Naive thymus-derived CD4-positive, alpha-beta T cell (primary cell): ENCODE measurements around the gene SMARCA2. TPM values are rescaled to one million over a fixed set of nuclear protein-coding genes. Genes with fewer than 3 reads are reported as not detected.

Experiments
- ATAC-seq: fragments of 150-1000 bp; cut with Tn5 transposase; 2 replicates; pipeline ENCODE4 v1.10.0; 2021; ENCODE audit warnings: mild to moderate bottlenecking, moderate library complexity
- CTCF ChIA-PET: fragments of 350-600 bp; sonication (Branson Sonifier 250); formaldehyde crosslinking; loops from one replicate; lab custom pipeline; 2021; ENCODE audit warnings: antibody characterized with exemption; lab: Charles Lee
- POLR2A ChIA-PET: fragments of 350-600 bp; sonication (Branson Sonifier 250); formaldehyde crosslinking; loops from one replicate; lab custom pipeline; 2021; ENCODE audit warnings: antibody characterized with exemption, inconsistent platforms; lab: Charles Lee
- DNase-seq, 9 donors: peaks; one replicate each; pipeline versions ENCODE4 v3.0.0 to v3.0.0-alpha.2; 2020 to 2022; ENCODE audit warnings: mixed read lengths in 1 of 9
- H3K27ac ChIP-seq: one replicate; pipeline ENCODE4 v1.7.0; 2013; ENCODE audit warnings: mild to moderate bottlenecking, low read depth, low read length, moderate library complexity
- H3K27me3 ChIP-seq, 2 donors: one replicate each; pipeline ENCODE4 v1.7.0; 2013; ENCODE audit warnings: low read length in 2 of 2, mild to moderate bottlenecking in 2 of 2, moderate library complexity in 2 of 2; ENCODE audit not compliant: control insufficient read depth in 2 of 2, insufficient read depth in 2 of 2
- H3K36me3 ChIP-seq, 3 experiments: 1 replicate in 2 of 3; 2 replicates in 1 of 3; pipeline ENCODE4 v1.7.0; 2013; ENCODE audit warnings: low read length in 3 of 3, mild to moderate bottlenecking in 3 of 3, moderate library complexity in 1 of 3; ENCODE audit not compliant: insufficient read depth in 3 of 3, control insufficient read depth in 2 of 3
- H3K4me1 ChIP-seq, 2 donors: one replicate each; pipeline ENCODE4 v1.7.0; 2013; ENCODE audit warnings: low read length in 2 of 2, mild to moderate bottlenecking in 2 of 2, moderate library complexity in 1 of 2; ENCODE audit not compliant: control insufficient read depth in 2 of 2, insufficient read depth in 2 of 2
- H3K4me3 ChIP-seq: 2 replicates; pipeline ENCODE4 v1.7.0; 2013; ENCODE audit warnings: mild to moderate bottlenecking, low read length
- H3K9me3 ChIP-seq, 3 experiments: 1 replicate in 2 of 3; 2 replicates in 1 of 3; pipeline ENCODE4 v1.7.0; 2013; ENCODE audit warnings: low read length in 3 of 3; ENCODE audit not compliant: control insufficient read depth in 2 of 3
- H3K27ac Mint-ChIP-seq, 9 donors: one replicate each; pipeline ENCODE4 v1.8.0; 2020 to 2022; ENCODE audit warnings: mixed read lengths in 9 of 9, mild to moderate bottlenecking in 8 of 9, moderate library complexity in 5 of 9, inconsistent platforms in 2 of 9
- H3K27me3 Mint-ChIP-seq, 5 donors: one replicate each; pipeline ENCODE4 v1.8.0; 2021 to 2022; ENCODE audit warnings: mixed read lengths in 5 of 5, mild to moderate bottlenecking in 1 of 5
- H3K36me3 Mint-ChIP-seq, 5 donors: one replicate each; pipeline ENCODE4 v1.8.0; 2020 to 2022; ENCODE audit warnings: mixed read lengths in 5 of 5, mild to moderate bottlenecking in 3 of 5, inconsistent platforms in 1 of 5
- H3K4me1 Mint-ChIP-seq, 7 donors: one replicate each; pipeline ENCODE4 v1.8.0; 2020 to 2022; ENCODE audit warnings: mixed read lengths in 7 of 7, mild to moderate bottlenecking in 3 of 7, inconsistent platforms in 1 of 7
- H3K4me3 Mint-ChIP-seq, 10 donors: one replicate each; pipeline ENCODE4 v1.8.0; 2020 to 2022; ENCODE audit warnings: mild to moderate bottlenecking in 10 of 10, mixed read lengths in 10 of 10, moderate library complexity in 6 of 10, inconsistent platforms in 2 of 10
- H3K9me3 Mint-ChIP-seq, 11 donors: one replicate each; pipeline ENCODE4 v1.8.0; 2020 to 2022; ENCODE audit warnings: mixed read lengths in 11 of 11, mild to moderate bottlenecking in 4 of 11, inconsistent platforms in 1 of 11, moderate library complexity in 1 of 11
- intact Hi-C, 2 donors: fragments of 100-400 bp; cut with micrococcal nuclease; formaldehyde crosslinking; loops; one replicate each; pipeline ENCODE4 v1.15.1; 2023
- polyA plus RNA-seq, 2 donors: library from polyadenylated mRNA; unstranded; fragments of 300-500 nt; fragmentation: Illumina TruSeq; gene quantifications; one replicate each; pipeline ENCODE4 v1.2.3, GENCODE V29; 2021
- total RNA-seq, 6 experiments: library from RNA in 5 of 6; stranded (reverse) in 5 of 6; gene quantifications; 1 replicate in 5 of 6; 2 replicates in 1 of 6; pipeline ENCODE4 v1.2.3 and lab custom pipeline; 2021 to 2026

SMARCA2 gene
- total and polyA plus RNA-seq, 7 experiments from 2014 or later: 37.1 to 294 (median 256) TPM

DNA sequence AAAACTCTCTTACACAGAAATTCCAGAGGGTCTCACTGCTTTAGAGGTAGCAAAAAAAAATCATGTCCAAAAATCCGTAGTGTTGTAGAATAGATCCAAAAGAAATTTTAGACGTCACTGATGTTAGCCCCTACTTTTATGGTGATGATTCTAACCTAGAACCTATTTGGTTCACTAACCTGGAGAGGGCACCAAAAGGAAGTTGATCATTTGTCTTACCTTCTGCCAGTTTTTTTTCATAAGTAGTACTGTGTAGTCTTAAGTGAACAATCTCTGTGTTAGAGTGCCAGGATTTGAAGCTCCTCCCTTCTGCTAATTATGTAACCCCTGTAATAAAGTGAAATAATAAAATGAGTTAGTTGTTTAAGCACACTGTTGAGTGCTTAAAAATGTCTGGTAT, 215.2 kb downstream of the SMARCA2 start:
- CTCF ChIA-PET: no interaction called here

DNA sequence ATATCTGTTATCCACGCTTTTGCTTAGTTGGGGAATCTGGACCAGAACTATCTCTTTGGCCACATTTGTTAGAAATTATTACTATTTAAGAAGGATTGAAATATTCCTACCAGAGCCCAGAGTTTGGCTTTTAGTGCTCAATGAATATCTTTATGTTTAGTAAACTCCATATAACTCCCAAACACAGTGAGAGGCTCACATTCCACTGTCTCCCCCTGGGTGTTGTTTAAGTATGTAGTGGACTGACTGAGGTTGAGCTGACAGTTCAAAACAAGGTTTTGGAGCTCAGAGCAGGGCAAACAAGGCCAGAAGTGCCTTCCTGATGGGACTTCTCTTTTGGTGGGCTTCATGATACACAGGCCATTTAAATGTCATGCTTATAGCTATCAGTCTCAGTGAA, 216.0 kb downstream of the SMARCA2 start:
- H3K4me3 ChIP-seq: no peak overlapping the region
- peaks cover 0 to 10% (median 1%) of the 10 kb centered on the region in 11 donors for H3K9me3 Mint-ChIP-seq
- H3K36me3 Mint-ChIP-seq: peaks cover 0 to 9% (median 0%) of the 10 kb centered on the region in 5 donors
- CTCF ChIA-PET: no interaction called here
- no peak for DNase-seq
- H3K27me3 ChIP-seq: no peaks in the 10 kb centered on the region
- no peak overlapping the region for H3K27ac Mint-ChIP-seq
- H3K4me1 Mint-ChIP-seq: peaks cover 0 to 13% (median 0%) of the 10 kb centered on the region in 7 donors
- H3K4me1 ChIP-seq: no peaks in the 10 kb centered on the region
- no peaks in the 10 kb centered on the region for H3K9me3 ChIP-seq
- H3K4me3 Mint-ChIP-seq: no peak overlapping the region
- intact Hi-C loops: no loop called here
- no peaks in the 10 kb centered on the region for H3K36me3 ChIP-seq
- H3K27ac ChIP-seq: no peak overlapping the region
- H3K27me3 Mint-ChIP-seq: peaks cover 0 to 6% (median 5%) of the 10 kb centered on the region in 5 donors
- ATAC-seq: no peak
- POLR2A ChIA-PET: no interaction called here

More for the DNA sequence above, 215.2 kb downstream of the SMARCA2 start:
- H3K4me1 Mint-ChIP-seq: peaks cover 0 to 13% (median 0%) of the 10 kb centered on the region in 7 donors
- POLR2A ChIA-PET: no interaction called here
- no peak overlapping the region for H3K27ac Mint-ChIP-seq
- peaks cover 0 to 10% (median 1%) of the 10 kb centered on the region in 11 donors for H3K9me3 Mint-ChIP-seq
- no peak overlapping the region for H3K27ac ChIP-seq
- H3K4me3 ChIP-seq: no peak overlapping the region
- H3K9me3 ChIP-seq: no peaks in the 10 kb centered on the region
- H3K4me3 Mint-ChIP-seq: no peak overlapping the region
- no peaks in the 10 kb centered on the region for H3K36me3 ChIP-seq
- peaks cover 0 to 7% (median 1%) of the 10 kb centered on the region in 5 donors for H3K36me3 Mint-ChIP-seq
- intact Hi-C loops: no loop called here
- H3K27me3 Mint-ChIP-seq: peaks cover 0 to 6% (median 5%) of the 10 kb centered on the region in 5 donors
- no peaks in the 10 kb centered on the region for H3K27me3 ChIP-seq
- DNase-seq (no peak), ATAC-seq (no peak)
- H3K4me1 ChIP-seq: no peaks in the 10 kb centered on the region

DNA sequence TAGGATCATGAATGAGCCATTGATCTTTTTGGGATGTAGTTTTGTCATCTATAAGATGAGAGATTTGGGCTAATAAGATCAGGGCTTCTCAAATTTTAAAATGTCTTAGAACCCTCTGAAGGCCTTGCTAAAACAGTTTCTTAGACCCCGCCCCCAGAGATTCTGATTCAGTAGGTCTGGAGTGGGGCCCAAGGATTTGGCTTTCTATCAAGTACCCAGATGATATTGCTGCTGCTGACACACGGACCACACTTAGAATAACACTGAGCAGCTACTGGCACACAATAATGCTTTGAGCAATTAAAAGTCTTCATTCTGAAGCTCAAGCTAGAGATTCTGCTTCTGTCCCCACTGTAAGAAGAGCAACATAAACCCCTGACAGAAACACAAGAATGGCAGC, 216.7 kb downstream of the SMARCA2 start:
- Mint-ChIP-seq H3K4me3 (no peak overlapping the region), H3K9me3 (peaks cover 0 to 10% (median 1%) of the 10 kb centered on the region in 11 donors), H3K4me1 (peaks cover 0 to 13% (median 0%) of the 10 kb centered on the region in 7 donors), H3K36me3 (peaks cover 0 to 9% (median 0%) of the 10 kb centered on the region in 5 donors), H3K27ac (no peak overlapping the region), H3K27me3 (peaks cover 0 to 6% (median 4%) of the 10 kb centered on the region in 5 donors)
- ChIA-PET POLR2A (no interaction called here), CTCF (no interaction called here)
- H3K36me3 ChIP-seq: no peaks in the 10 kb centered on the region
- H3K4me3 ChIP-seq: no peak overlapping the region
- intact Hi-C loops: no loop called here
- ATAC-seq (no peak), DNase-seq (no peak)
- no peaks in the 10 kb centered on the region for H3K27me3 ChIP-seq
- no peak overlapping the region for H3K27ac ChIP-seq
- no peaks in the 10 kb centered on the region for H3K4me1 ChIP-seq
- H3K9me3 ChIP-seq: no peaks in the 10 kb centered on the region

DNA sequence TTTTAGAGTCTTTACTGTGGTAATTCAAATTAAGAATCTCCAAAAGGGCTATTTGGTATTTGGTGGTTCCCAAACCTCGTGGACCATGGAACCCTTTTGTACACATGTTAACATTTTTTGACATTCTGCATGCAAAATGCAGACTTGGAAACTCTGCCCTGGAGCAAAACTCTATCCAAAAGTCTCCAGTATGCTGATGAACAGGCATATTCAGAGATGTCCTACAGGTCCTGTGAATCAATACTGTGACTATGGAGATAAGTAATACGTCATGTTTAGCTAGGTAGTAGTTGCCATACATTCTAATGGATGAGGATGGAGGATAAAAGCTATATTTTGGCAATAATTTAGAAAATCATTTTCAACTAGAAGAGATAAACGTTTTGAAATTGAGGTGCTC, 218.1 kb downstream of the SMARCA2 start:
- Mint-ChIP-seq H3K4me3 (no peak overlapping the region), H3K36me3 (peaks cover 0 to 9% (median 0%) of the 10 kb centered on the region in 5 donors), H3K27me3 (peaks cover 0 to 6% (median 5%) of the 10 kb centered on the region in 5 donors), H3K27ac (no peak overlapping the region), H3K4me1 (peaks cover 0 to 11% (median 0%) of the 10 kb centered on the region in 7 donors), H3K9me3 (peaks cover 0 to 10% (median 1%) of the 10 kb centered on the region in 11 donors)
- no peaks in the 10 kb centered on the region for H3K9me3 ChIP-seq
- DNase-seq (no peak), ATAC-seq (no peak)
- H3K4me3 ChIP-seq: no peak overlapping the region
- H3K27me3 ChIP-seq: no peaks in the 10 kb centered on the region
- H3K4me1 ChIP-seq: no peaks in the 10 kb centered on the region
- intact Hi-C loops: no loop called here
- no peaks in the 10 kb centered on the region for H3K36me3 ChIP-seq
- ChIA-PET POLR2A (no interaction called here), CTCF (no interaction called here)
- no peak overlapping the region for H3K27ac ChIP-seq

DNA sequence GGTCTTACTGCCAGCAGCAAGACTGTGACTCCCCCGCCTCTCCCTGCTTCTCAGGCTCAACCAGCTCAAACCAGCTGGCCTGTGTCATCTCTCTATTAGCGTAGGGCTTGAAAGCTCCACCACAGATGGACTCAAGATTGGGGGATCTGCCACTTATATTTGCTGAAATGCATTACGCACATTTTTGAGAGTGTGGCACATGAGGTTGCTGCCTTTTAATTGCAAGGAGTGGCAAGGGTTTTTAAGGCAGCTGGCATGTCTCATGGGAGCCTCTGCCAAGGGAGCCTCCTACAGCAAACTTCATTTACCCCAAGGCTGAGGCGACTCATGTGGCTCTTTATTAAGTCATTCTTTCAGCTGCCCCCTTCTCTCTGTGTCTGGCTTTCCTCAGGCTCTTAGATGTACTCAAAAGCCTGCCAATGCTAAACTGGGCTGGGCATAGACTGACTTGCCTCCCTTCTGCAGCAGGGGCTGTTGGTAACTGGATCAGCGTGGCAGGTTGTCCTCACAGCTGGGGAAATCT, 219.3 kb downstream of the SMARCA2 start:
- Histone ChIP-seq H3K4me1 (no peaks in the 10 kb centered on the region), H3K27me3 (no peaks in the 10 kb centered on the region), H3K4me3 (no peak overlapping the region), H3K27ac (no peak overlapping the region), H3K36me3 (no peaks in the 10 kb centered on the region), H3K9me3 (no peaks in the 10 kb centered on the region)
- ChIA-PET CTCF (no interaction called here), POLR2A (no interaction called here)
- DNase-seq: no peak
- Mint-ChIP-seq H3K4me1 (peaks cover 0 to 2% (median 0%) of the 10 kb centered on the region in 7 donors), H3K9me3 (peaks cover 0 to 10% (median 1%) of the 10 kb centered on the region in 11 donors), H3K27ac (no peak overlapping the region), H3K4me3 (no peak overlapping the region), H3K27me3 (peaks cover 0 to 10% (median 9%) of the 10 kb centered on the region in 5 donors), H3K36me3 (peaks cover 0 to 7% (median 0%) of the 10 kb centered on the region in 5 donors)
- intact Hi-C loops: no loop called here
- no peak for ATAC-seq

DNA sequence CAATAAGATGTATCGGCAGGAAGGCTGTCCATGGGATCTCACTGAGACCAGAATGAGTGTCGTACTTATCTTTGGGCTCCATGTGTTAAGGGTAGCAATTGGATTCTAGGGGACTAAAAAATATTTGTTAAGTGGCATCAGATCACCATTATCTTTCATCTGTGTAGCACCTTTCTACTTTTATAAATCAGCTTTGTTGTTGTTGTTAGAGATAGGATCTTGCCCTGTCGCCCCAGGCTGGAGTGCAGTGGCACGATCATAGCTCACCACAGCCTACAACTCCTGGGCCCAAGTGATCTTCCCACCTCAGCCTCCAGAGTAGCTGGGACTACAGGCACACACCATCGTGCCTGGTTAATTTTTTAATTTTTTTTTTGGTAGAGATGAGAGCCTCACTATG, 220.5 kb downstream of the SMARCA2 start:
- intact Hi-C loops: no loop called here
- H3K27ac Mint-ChIP-seq: no peak overlapping the region
- no peak for ATAC-seq
- Histone ChIP-seq H3K27ac (no peak overlapping the region), H3K4me1 (no peaks in the 10 kb centered on the region), H3K9me3 (no peaks in the 10 kb centered on the region), H3K27me3 (no peaks in the 10 kb centered on the region), H3K4me3 (no peak overlapping the region), H3K36me3 (no peaks in the 10 kb centered on the region)
- H3K4me1 Mint-ChIP-seq: no peaks in the 10 kb centered on the region
- CTCF ChIA-PET: no interaction called here
- H3K4me3 Mint-ChIP-seq: no peak overlapping the region
- H3K27me3 Mint-ChIP-seq: peaks cover 5 to 15% (median 9%) of the 10 kb centered on the region in 5 donors
- peaks cover 0 to 1% (median 0%) of the 10 kb centered on the region in 11 donors for H3K9me3 Mint-ChIP-seq
- POLR2A ChIA-PET: no interaction called here
- peaks cover 0 to 6% (median 0%) of the 10 kb centered on the region in 5 donors for H3K36me3 Mint-ChIP-seq
- no peak for DNase-seq

DNA sequence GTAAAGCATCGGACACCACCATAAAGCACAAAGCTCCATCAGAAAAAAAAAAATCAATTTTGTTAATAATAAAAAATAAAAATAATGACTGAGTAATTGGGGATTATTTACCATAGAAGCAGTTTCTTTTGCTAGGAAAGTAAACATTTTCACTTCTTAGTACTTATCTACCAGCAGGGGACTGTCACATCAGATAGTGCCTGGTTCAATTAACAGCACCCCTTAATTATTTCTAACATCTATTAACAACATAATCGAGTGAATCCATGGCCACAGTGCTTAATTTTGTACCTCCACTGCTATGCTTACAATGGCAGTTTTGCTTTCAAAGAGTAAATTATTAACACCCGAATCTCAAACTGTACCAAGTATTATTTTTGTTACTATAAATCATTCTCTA, 221.7 kb downstream of the SMARCA2 start:
- ChIA-PET CTCF (no interaction called here), POLR2A (no interaction called here)
- intact Hi-C loops: no loop called here
- peaks cover 9 to 15% (median 10%) of the 10 kb centered on the region in 5 donors for H3K27me3 Mint-ChIP-seq
- Histone ChIP-seq H3K36me3 (no peaks in the 10 kb centered on the region), H3K4me3 (no peak overlapping the region), H3K9me3 (no peaks in the 10 kb centered on the region), H3K27ac (no peak overlapping the region), H3K4me1 (no peaks in the 10 kb centered on the region), H3K27me3 (no peaks in the 10 kb centered on the region)
- H3K36me3 Mint-ChIP-seq: peaks cover 0 to 6% (median 0%) of the 10 kb centered on the region in 5 donors
- no peak for ATAC-seq
- no peaks in the 10 kb centered on the region for H3K9me3 Mint-ChIP-seq
- no peak for DNase-seq
- H3K27ac Mint-ChIP-seq: no peak overlapping the region
- H3K4me1 Mint-ChIP-seq: peaks cover 2 to 6% (median 5%) of the 10 kb centered on the region in 7 donors
- H3K4me3 Mint-ChIP-seq: no peak overlapping the region
